ENCODE results near the gene RWDD4. TPM values are rescaled to one million over a fixed set of nuclear protein-coding genes. Genes with fewer than 3 reads are reported as not detected.
A peak's percentile ranks its signal among the peaks of the same experiment; 100 is the strongest.
"Not testable (repeated sequence)": the region's sequence is repeated elsewhere in the genome, so short reads cannot be mapped to it uniquely, and the experiment has no call there.

RWDD4 gene
- total RNA-seq, 1 donor from 2014 or later, result 15.5 TPM

DNA sequence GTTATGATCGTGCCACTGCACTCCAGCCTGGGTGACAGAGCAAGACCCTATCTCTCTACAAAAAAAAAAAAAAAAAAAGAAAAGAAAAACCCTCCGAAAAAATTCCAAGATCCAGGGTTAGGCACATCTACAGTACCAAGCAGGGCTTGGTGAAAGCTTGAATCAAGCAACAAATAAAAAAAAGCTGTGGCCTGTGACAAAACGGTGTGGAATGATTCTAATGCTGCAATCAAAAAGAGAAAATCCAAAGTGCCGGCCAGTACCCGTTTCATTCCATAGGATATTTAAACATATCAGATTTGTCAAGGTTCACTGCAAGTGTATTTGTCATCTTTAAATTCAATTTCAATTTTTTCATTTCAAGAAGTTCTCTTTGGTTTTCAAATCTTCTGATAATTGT lies 20.5 kb downstream of the RWDD4 start:
- DNase-seq (ENCODE audit: missing footprints) (no peak), ATAC-seq (no peak)
- intact Hi-C loops (cut with DNase I), result no loop called here

DNA sequence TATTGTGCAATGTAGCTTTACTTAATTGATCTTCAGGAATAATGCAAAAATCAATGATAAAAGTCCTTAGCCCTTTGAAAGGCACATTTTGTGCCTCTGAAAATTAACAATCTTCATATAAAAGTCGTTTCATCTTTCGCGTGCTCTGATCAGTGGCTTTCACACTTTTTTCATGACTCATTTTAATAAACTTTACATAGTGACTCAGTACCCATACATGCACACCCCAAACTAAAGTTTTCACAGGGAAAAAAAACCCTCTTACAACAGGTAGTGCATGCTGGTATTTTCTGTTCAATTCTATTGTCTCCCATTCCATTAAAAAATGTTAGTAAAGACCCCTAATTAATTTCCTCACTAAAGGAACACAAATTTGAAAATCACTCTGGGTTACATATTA lies 21.5 kb downstream of the RWDD4 start:
- DNase-seq (ENCODE audit: missing footprints), result no peak
- ATAC-seq, result no peak
- intact Hi-C loops (cut with DNase I), result no loop called here

DNA sequence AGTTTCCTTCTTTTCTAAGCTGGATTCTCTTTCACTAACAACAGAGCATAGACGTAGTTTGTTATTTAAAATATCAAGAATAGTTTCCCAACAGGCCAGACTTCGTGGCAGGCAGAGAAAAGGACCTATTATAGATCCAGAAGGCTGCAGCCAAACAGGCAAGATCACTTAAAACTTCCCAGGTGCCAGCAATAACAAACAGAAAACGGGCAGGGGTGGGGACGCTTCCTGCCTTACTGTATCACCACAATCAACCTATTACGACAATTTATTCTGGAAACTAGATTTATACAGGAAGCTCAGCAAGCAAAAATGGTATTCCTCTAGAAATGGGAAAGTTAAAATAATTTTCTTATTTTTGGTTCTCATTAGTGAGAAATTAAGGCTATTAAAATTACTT lies 22.1 kb downstream of the RWDD4 start:
- intact Hi-C loops (cut with DNase I), result no loop called here
- DNase-seq (ENCODE audit: missing footprints), result no peak
- no peak for ATAC-seq

GRCh38 chr4:183636503-183636902 lies 22.5 kb downstream of the RWDD4 start:
- ATAC-seq, result no peak
- DNase-seq (ENCODE audit: missing footprints), result no peak
- intact Hi-C loops (cut with DNase I), result no loop called here

DNA sequence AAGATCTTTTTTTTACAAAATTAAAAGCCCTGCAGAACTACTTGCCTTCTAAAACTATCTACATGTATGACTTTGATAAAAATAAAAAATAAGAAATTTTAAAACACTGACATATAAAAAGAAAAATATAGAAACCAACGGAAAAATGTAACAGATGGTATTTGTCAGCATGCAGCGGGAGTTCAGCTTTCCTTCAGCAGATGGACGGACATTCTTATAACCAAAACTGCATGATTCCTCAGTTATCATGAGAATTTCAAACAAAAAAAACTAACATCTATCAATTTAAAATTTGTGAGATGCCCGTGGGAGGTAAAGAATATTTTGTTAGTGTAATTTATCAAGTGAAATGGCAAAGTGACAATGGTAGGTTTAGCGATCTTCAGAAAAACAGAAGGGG lies 23.2 kb downstream of the RWDD4 start:
- no peak for ATAC-seq
- intact Hi-C loops (cut with DNase I), result no loop called here
- DNase-seq (ENCODE audit: missing footprints), result no peak

GRCh38 chr4:183635321-183635720 lies 23.7 kb downstream of the RWDD4 start:
- ATAC-seq, result peak; percentile 59
- intact Hi-C loops (cut with DNase I), result no loop called here

GRCh38 chr4:183633476-183634400 lies 25.2 kb downstream of the RWDD4 start:
- DNase-seq (ENCODE audit: missing footprints) (no peak), ATAC-seq (no peak)
- intact Hi-C loops (cut with DNase I), result no loop called here

More at GRCh38 chr4:183635321-183635720, 23.7 kb downstream of the RWDD4 start:
- DNase-seq (ENCODE audit: missing footprints), result no peak

GRCh38 chr4:183632689-183633088 lies 26.3 kb downstream of the RWDD4 start:
- intact Hi-C loops (cut with DNase I), result no loop called here
- ATAC-seq, result no peak

GRCh38 chr4:183631577-183632198 lies 27.3 kb downstream of the RWDD4 start:
- intact Hi-C loops (cut with DNase I), result no loop called here
- DNase-seq (ENCODE audit: missing footprints) (no peak), ATAC-seq (no peak)

More at GRCh38 chr4:183632689-183633088, 26.3 kb downstream of the RWDD4 start:
- no peak for DNase-seq (ENCODE audit: missing footprints)

DNA sequence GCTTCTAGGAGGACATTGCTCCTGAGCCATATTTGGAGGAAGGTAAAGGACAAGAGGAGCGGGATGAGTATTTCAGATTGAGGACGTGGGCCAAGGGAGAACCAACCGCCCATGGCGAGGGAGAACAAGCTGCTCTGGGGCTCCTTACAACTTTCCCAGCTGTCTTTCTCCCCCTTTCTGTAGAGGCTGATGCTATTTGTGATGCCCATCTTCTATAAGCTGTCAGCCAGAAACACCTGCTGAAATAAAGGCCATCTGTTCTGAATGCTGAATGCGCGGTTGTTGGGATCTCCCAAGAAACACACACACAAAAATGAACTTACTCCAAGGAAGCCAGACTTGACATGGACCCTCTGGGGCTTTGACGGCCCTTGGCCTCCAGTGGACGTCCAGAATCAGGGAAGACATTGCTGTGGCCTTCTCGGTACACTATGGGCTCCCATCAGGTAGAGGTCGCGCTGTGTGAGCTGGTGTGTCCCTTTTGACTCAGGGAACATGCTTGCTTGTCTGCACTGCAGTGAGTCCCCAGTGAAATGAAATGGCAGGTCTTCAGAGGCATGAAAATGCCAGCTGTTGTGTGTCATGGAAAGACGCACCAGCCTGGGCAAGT lies 30.9 kb downstream of the RWDD4 start:
- ATAC-seq (no peak), DNase-seq (ENCODE audit: missing footprints) (no peak)
- intact Hi-C loops (cut with DNase I), result no loop called here

- ATAC-seq; intact Hi-C loops (cut with DNase I); DNase-seq (ENCODE audit: missing footprints): not testable (repeated sequence)
Observed at GRCh38 chr4:183627286-183627685, 31.7 kb downstream of the RWDD4 start.

- ATAC-seq (no peak), DNase-seq (ENCODE audit: missing footprints) (no peak)
- intact Hi-C loops (cut with DNase I), result no loop called here
Observed at GRCh38 chr4:183626168-183626567, 32.8 kb downstream of the RWDD4 start.

- intact Hi-C loops (cut with DNase I), result no loop called here
- no peak for DNase-seq (ENCODE audit: missing footprints)
- no peak for ATAC-seq
Observed at GRCh38 chr4:183624548-183624947, 34.4 kb downstream of the RWDD4 start.

GRCh38 chr4:183621875-183622274 lies 37.1 kb downstream of the RWDD4 start:
- no peak for ATAC-seq

DNA sequence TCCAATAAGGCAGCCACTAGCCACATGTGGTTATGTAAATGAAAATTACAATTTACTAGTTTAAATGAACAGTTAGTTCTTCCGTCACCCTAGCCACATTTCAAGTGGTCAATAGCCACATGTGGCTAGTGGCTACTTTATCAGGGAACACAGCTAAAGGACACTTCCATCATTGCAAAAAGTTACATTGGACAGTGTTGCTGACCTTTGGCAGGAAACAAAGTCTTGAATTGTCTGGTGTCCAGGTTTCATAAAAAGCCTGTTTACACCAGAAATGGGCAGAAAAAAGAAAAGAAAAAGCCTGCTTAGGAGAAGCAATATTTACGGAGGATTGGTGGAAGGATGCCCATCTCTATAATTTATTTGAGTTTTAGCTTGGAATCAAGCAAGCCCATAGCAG lies 38.6 kb downstream of the RWDD4 start:
- intact Hi-C loops (cut with DNase I), result no loop called here
- DNase-seq (ENCODE audit: missing footprints) (no peak), ATAC-seq (no peak)

More at GRCh38 chr4:183621875-183622274, 37.1 kb downstream of the RWDD4 start:
- intact Hi-C loops (cut with DNase I), result no loop called here
- no peak for DNase-seq (ENCODE audit: missing footprints)

- intact Hi-C loops (cut with DNase I), result no loop called here
- ATAC-seq, result no peak
- no peak for DNase-seq (ENCODE audit: missing footprints)
Observed at GRCh38 chr4:183618681-183619080, 40.3 kb downstream of the RWDD4 start.

DNA sequence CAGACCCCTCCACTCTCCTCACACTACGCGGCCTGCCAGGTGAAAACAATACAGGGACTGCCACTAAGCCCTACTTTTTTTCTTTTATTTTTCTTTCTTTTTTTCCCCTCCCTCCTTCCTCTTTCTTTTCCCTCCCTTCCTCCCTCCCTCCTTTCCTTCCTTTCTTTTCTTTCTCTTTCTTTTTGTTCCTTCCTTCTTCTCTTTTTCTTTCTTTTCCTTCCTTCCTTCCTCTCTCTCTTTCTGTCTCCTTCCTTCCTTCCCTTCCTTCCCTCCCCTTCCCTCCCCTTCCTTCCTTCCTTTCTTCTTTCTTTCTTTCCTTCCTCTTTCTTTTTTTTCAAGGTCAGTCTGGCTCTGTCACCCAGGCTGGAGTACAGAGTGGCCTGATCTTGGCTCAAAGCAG lies 41.9 kb downstream of the RWDD4 start:
- intact Hi-C loops (cut with DNase I), result no loop called here
- DNase-seq (ENCODE audit: missing footprints) (no peak), ATAC-seq (no peak)

DNA sequence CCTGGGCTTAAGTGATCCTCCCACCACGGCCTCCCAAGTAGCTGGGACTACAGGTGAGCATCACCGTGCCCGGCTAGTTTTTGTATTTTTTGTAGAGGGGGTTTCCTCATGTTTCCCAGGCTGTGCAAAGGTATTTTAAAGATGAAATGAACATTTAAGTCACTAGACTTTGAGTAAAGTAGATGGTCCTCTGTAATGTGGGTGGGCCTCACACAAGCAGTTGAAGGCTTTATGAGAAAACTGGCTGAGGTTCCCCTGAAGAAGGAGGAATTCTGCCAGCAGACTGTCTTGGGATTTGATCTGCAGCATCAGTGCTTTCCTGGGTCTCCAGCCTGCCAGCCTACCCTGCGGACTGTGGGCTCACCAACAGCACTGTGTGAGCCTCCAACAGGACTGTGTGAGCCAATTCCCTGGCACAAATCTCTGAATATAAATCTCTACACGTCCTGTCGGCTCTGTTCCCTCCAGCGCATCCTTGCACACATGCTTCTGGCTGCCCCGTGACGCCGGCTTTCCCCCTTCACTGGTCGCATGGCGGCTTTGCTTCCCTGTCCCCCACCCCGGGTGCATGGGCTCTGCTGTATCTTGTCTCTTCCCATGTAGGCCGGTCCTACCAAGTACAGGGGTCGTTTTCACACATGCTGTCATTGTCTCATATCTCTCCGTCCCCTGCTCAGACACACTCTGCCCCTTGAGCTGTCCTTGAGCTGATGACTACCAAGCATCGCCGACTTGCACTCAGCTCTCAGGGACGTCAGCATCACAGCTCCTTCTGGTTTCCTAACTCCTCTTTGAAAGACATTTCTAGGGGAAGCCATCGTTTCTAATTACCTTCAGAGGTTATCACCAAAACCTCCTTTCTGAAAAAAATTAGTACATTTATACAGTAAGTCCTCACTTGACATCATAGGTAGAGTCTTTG lies 46.4 kb downstream of the RWDD4 start:
- ATAC-seq (no peak), DNase-seq (ENCODE audit: missing footprints) (no peak)
- intact Hi-C loops (cut with DNase I), result no loop called here

Measured in Right ventricle myocardium inferior (tissue), 1 donor.